ENCODE results near the gene RALGPS2.

The RALGPS2 gene

DNA sequence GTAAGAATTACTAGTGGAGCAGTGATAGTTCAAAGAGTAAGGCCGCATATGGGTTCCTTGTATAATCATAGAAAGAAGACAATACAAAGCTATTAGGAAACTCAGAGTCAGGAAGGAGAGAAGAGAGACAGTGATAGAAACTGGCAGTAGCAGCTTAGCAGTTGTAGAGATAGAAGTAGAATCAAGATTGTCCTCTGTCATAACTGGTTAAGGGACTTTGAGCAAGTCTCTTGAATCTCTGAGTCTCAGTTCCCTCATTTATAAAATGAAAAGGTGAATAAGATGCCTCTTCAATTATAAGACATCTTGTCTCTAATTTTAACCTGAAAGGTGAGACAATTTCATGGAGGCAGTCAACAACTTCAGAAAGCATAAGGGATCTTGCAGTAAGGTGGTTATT, 6.5 kb upstream of the RALGPS2 start:
- Histone ChIP-seq H3K9me3 (ENCODE audit: control insufficient read depth in 1 of 2, low read length in 2 of 2) (no peaks in the 10 kb centered on the region), H3K4me1 (ENCODE audit: control insufficient read depth in 1 of 2, insufficient read depth in 2 of 2, low read length in 2 of 2) (no peaks in the 10 kb centered on the region), H3K27me3 (ENCODE audit: control insufficient read depth in 1 of 2, insufficient read depth in 2 of 2, low read length in 2 of 2) (no peaks in the 10 kb centered on the region), H3K36me3 (ENCODE audit: control insufficient read depth in 1 of 2, insufficient read depth in 2 of 2, low read length in 2 of 2) (no peaks in the 10 kb centered on the region), H3K9ac (ENCODE audit: low read depth in 1 of 2, low read length in 2 of 2) (no peak overlapping the region), H3K27ac (ENCODE audit: low read depth, low read length) (no peak overlapping the region), H3K4me3 (ENCODE audit: low read depth in 1 of 2, low read length in 2 of 2) (no peak overlapping the region)

DNA sequence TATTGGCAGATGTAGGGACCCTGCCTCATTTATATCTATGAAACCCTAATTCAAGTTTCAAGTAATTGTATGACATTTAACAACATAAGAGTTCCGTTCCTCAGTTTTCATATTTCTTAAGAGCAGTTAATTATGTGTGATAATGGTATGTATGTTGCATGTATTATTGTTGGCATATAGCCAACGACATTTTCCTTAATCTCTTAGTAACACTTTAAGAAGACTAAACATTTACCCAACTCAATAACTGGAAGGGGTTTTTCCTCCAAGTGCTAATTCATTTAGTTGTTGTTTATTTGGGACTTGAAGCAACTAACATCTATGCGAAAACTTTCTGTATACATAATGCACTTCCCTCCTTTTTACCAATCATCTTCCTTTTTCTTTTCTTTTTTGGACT, 1.5 kb upstream of the RALGPS2 start:
- Histone ChIP-seq H3K27ac (ENCODE audit: low read depth, low read length) (no peak overlapping the region), H3K4me1 (ENCODE audit: control insufficient read depth in 1 of 2, insufficient read depth in 2 of 2, low read length in 2 of 2) (peaks cover 9 to 14% of the 10 kb centered on the region in 2 donors), H3K27me3 (ENCODE audit: control insufficient read depth in 1 of 2, insufficient read depth in 2 of 2, low read length in 2 of 2) (no peaks in the 10 kb centered on the region), H3K9me3 (ENCODE audit: control insufficient read depth in 1 of 2, low read length in 2 of 2) (no peaks in the 10 kb centered on the region), H3K36me3 (ENCODE audit: control insufficient read depth in 1 of 2, insufficient read depth in 2 of 2, low read length in 2 of 2) (no peaks in the 10 kb centered on the region), H3K9ac (ENCODE audit: low read depth in 1 of 2, low read length in 2 of 2) (no peak overlapping the region), H3K4me3 (ENCODE audit: low read depth in 1 of 2, low read length in 2 of 2) (no peak overlapping the region)

DNA sequence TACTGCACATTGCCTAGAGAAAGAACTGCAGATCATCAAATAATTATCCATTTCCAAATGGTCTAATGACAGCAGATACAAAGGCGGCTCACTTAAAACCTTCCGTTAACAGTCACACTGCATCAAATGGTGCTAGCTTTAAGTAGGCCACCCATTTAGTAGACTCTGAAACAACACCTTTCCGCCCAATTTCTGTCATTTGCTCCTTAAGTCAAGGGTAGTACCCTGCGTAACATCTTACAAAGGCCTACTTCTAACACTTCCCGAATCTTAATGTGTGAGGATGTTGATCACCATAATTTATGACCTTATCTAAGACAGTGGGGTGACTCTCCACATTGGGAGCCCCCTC, 692 bp upstream of the RALGPS2 start:
- Histone ChIP-seq H3K9ac (ENCODE audit: low read depth in 1 of 2, low read length in 2 of 2) (peak overlapping the region; percentile 57 to 68), H3K27me3 (ENCODE audit: control insufficient read depth in 1 of 2, insufficient read depth in 2 of 2, low read length in 2 of 2) (no peaks in the 10 kb centered on the region), H3K4me1 (ENCODE audit: control insufficient read depth in 1 of 2, insufficient read depth in 2 of 2, low read length in 2 of 2) (peaks cover 9 to 14% of the 10 kb centered on the region in 2 donors), H3K27ac (ENCODE audit: low read depth, low read length) (no peak overlapping the region), H3K9me3 (ENCODE audit: control insufficient read depth in 1 of 2, low read length in 2 of 2) (no peaks in the 10 kb centered on the region), H3K36me3 (ENCODE audit: control insufficient read depth in 1 of 2, insufficient read depth in 2 of 2, low read length in 2 of 2) (no peaks in the 10 kb centered on the region), H3K4me3 (ENCODE audit: low read depth in 1 of 2, low read length in 2 of 2) (peak overlapping the region; percentile 75 to 87)

DNA sequence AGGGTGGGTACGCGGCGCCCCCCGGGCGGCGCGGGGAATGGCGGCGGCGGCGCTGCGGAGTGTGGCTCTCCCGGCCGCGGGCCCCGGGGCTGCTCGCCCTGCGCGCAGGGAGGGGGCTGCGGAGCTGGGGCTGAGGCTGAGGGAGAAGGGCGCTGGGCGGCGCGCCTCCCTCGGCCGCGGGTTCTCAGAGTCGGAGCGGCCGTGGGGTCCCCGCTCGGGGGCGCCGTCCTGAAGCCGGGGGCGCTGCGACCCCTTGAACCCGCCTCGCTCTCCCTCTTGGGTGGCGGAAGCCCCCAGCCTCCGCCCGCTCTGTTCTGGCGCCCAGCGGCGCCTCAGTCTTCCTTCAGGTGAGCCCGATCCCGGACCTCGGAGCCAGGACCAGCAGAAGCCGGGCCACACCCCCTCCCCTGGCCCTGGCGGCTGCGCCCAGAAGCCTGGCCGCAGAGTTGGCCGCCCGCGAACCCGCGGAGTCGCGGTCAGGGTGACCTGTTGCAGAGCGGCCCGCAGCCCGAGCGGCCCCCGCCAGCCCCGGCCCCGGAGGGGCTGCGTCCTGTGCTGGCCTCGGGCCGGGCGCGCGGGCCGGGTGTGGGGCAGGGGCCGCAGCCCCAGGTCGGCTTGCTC, 532 bp downstream of the RALGPS2 start:
- Histone ChIP-seq H3K9me3 (ENCODE audit: control insufficient read depth in 1 of 2, low read length in 2 of 2) (no peaks in the 10 kb centered on the region), H3K4me1 (ENCODE audit: control insufficient read depth in 1 of 2, insufficient read depth in 2 of 2, low read length in 2 of 2) (peaks cover 9 to 14% of the 10 kb centered on the region in 2 donors), H3K4me3 (ENCODE audit: low read depth in 1 of 2, low read length in 2 of 2) (peak overlapping the region; percentile 82 to 87), H3K27me3 (ENCODE audit: control insufficient read depth in 1 of 2, insufficient read depth in 2 of 2, low read length in 2 of 2) (no peaks in the 10 kb centered on the region), H3K9ac (ENCODE audit: low read depth in 1 of 2, low read length in 2 of 2) (peak overlapping the region; percentile 74 to 76), H3K27ac (ENCODE audit: low read depth, low read length) (peak overlapping the region; percentile 83), H3K36me3 (ENCODE audit: control insufficient read depth in 1 of 2, insufficient read depth in 2 of 2, low read length in 2 of 2) (no peaks in the 10 kb centered on the region)

DNA sequence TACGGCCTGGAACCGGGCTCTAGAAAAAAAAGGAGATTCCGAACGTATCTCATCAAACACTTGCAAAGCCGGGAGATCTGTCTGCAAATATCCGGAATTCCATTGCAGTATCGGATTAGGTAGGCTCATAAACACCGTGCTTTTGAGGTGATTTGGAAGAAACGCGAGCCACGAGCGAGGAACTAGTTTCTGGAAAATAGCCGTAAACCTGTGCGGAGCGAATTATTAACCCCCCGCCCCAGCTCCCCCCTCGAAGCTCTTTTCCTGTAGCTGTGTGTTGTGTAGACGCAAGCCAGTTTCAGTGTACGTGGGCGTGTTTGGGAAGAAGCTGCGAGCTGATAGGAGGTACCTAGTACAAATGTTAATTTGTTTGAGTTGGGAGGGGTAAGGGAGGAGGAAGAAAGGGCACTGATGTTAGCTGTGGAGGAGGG, 1.1 kb downstream of the RALGPS2 start:
- peaks cover 9 to 14% of the 10 kb centered on the region in 2 donors for H3K4me1 ChIP-seq (ENCODE audit: control insufficient read depth in 1 of 2, insufficient read depth in 2 of 2, low read length in 2 of 2)
- H3K9me3 ChIP-seq (ENCODE audit: control insufficient read depth in 1 of 2, low read length in 2 of 2) = no peaks in the 10 kb centered on the region
- H3K9ac ChIP-seq (ENCODE audit: low read depth in 1 of 2, low read length in 2 of 2) = peak overlapping the region; percentile 74 to 76
- peak overlapping the region; percentile 82 to 87 for H3K4me3 ChIP-seq (ENCODE audit: low read depth in 1 of 2, low read length in 2 of 2)
- H3K27me3 ChIP-seq (ENCODE audit: control insufficient read depth in 1 of 2, insufficient read depth in 2 of 2, low read length in 2 of 2) = no peaks in the 10 kb centered on the region
- peak overlapping the region; percentile 83 for H3K27ac ChIP-seq (ENCODE audit: low read depth, low read length)
- H3K36me3 ChIP-seq (ENCODE audit: control insufficient read depth in 1 of 2, insufficient read depth in 2 of 2, low read length in 2 of 2) = no peaks in the 10 kb centered on the region

DNA sequence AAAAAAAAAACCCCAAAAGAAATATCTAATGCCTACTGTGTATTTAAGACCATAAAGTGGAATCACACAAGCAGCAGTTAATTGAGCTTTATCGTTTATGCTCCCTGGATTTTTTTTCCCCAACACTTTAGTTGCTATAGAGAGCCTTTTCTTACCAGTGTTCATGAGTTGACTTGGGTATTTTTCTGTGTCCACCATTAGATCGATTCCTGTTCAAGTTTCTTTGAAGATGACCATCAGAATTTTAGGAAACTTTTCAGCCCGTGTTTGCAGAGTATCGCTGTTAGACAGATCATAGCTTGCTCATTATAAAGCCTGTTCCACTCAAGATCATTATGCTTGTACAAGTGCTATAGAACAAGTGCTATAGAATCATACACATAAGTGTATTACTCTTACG, 1.5 kb downstream of the RALGPS2 start:
- Histone ChIP-seq H3K36me3 (ENCODE audit: control insufficient read depth in 1 of 2, insufficient read depth in 2 of 2, low read length in 2 of 2) (no peaks in the 10 kb centered on the region), H3K9me3 (ENCODE audit: control insufficient read depth in 1 of 2, low read length in 2 of 2) (no peaks in the 10 kb centered on the region), H3K4me1 (ENCODE audit: control insufficient read depth in 1 of 2, insufficient read depth in 2 of 2, low read length in 2 of 2) (peaks cover 9 to 14% of the 10 kb centered on the region in 2 donors), H3K9ac (ENCODE audit: low read depth in 1 of 2, low read length in 2 of 2) (peak overlapping the region; percentile 74 to 76), H3K27ac (ENCODE audit: low read depth, low read length) (no peak overlapping the region), H3K27me3 (ENCODE audit: control insufficient read depth in 1 of 2, insufficient read depth in 2 of 2, low read length in 2 of 2) (no peaks in the 10 kb centered on the region), H3K4me3 (ENCODE audit: low read depth in 1 of 2, low read length in 2 of 2) (peak overlapping the region; percentile 82 to 87)

DNA sequence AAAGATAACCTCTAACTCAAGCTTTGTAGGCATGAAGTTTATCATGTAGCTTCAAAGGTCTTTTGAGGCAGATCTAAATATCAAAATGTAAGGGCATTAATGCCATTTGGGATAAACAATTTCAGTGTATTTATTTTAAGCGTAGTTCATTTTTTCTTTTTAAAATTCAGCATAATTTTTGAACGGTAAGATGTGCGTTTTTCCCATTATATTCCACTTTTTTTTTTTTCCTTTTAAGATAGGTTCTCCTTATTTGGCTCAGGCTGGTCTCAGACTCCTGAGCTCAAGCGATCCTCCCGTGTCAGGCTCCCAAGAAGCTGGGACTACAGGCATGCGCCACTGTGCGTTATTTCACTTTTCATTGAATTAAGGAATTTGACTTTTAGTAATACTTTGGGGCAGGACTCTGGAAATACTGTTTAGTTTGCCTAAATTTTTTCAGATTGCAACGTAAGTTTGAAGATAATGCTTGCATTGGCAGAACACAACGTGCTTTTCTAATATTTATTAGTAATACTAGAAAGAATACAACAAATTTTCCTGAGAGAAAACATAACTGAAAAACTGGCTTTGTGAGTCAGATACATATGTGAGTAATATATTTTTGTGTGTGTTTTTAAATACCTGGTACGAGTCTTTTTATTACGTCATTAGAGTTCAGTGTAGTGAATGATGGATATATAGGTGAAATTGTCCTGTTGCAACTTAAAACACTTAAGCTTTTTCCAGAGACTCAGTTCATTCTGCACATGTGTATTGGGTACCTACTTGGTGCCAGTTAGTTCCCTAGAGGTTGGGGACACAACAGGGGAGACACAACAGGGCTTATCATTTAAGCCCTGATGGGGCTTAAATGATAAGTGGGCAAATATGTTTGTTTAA, 2.2 kb downstream of the RALGPS2 start:
- peak overlapping the region; percentile 74 to 76 for H3K9ac ChIP-seq (ENCODE audit: low read depth in 1 of 2, low read length in 2 of 2)
- no peak overlapping the region for H3K27ac ChIP-seq (ENCODE audit: low read depth, low read length)
- H3K4me1 ChIP-seq (ENCODE audit: control insufficient read depth in 1 of 2, insufficient read depth in 2 of 2, low read length in 2 of 2) = peaks cover 9 to 14% of the 10 kb centered on the region in 2 donors
- H3K4me3 ChIP-seq (ENCODE audit: low read depth in 1 of 2, low read length in 2 of 2) = peak overlapping the region; percentile 82 to 87
- H3K36me3 ChIP-seq (ENCODE audit: control insufficient read depth in 1 of 2, insufficient read depth in 2 of 2, low read length in 2 of 2) = no peaks in the 10 kb centered on the region
- H3K27me3 ChIP-seq (ENCODE audit: control insufficient read depth in 1 of 2, insufficient read depth in 2 of 2, low read length in 2 of 2) = no peaks in the 10 kb centered on the region
- no peaks in the 10 kb centered on the region for H3K9me3 ChIP-seq (ENCODE audit: control insufficient read depth in 1 of 2, low read length in 2 of 2)

DNA sequence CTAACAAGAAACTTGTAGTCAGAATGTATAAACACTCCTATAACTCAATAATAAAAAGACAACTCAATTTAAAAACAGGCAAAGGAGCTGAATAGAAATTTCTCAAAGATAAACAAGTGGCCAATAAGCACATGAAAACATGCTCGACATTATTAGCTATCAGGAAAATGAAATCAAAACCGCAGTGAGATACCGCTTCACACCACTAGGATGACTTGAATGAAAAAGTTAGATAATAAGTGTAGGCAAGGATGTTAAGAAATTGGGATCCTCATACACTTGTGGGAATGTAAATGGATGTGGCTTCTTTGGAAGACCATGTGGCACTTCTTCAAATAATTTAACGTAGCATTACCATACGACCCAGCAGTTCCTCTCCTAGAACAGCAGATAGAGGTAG, 8.9 kb downstream of the RALGPS2 start:
- H3K9me3 ChIP-seq (ENCODE audit: control insufficient read depth in 1 of 2, low read length in 2 of 2) = no peaks in the 10 kb centered on the region
- H3K27ac ChIP-seq (ENCODE audit: low read depth, low read length) = no peak overlapping the region
- H3K36me3 ChIP-seq (ENCODE audit: control insufficient read depth in 1 of 2, insufficient read depth in 2 of 2, low read length in 2 of 2) = no peaks in the 10 kb centered on the region
- no peaks in the 10 kb centered on the region for H3K27me3 ChIP-seq (ENCODE audit: control insufficient read depth in 1 of 2, insufficient read depth in 2 of 2, low read length in 2 of 2)
- no peak overlapping the region for H3K4me3 ChIP-seq (ENCODE audit: low read depth in 1 of 2, low read length in 2 of 2)
- H3K4me1 ChIP-seq (ENCODE audit: control insufficient read depth in 1 of 2, insufficient read depth in 2 of 2, low read length in 2 of 2) = no peaks in the 10 kb centered on the region
- no peak overlapping the region for H3K9ac ChIP-seq (ENCODE audit: low read depth in 1 of 2, low read length in 2 of 2)

DNA sequence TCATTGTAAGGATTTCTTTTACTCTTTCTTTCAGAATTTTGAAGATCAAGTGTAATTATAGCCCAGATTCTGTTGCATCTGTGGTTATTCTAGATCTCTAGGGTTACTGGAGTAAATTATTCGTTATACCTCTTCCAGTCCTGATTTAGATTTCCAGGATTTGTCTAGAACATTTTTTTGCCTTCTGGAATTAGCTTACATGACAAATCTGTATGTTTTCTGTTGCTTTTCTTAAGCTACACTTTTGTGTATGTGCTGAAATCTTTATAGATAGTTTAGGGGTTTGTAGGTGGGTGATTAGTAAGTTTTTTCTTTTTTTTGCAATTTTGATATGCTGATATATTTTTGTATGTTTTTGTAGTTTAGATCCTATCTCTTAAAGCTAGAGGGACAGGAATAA, 13.7 kb downstream of the RALGPS2 start:
- Histone ChIP-seq H3K4me3 (ENCODE audit: low read depth in 1 of 2, low read length in 2 of 2) (no peak overlapping the region), H3K9me3 (ENCODE audit: control insufficient read depth in 1 of 2, low read length in 2 of 2) (no peaks in the 10 kb centered on the region), H3K36me3 (ENCODE audit: control insufficient read depth in 1 of 2, insufficient read depth in 2 of 2, low read length in 2 of 2) (peaks cover 2 to 10% of the 10 kb centered on the region in 2 donors), H3K27me3 (ENCODE audit: control insufficient read depth in 1 of 2, insufficient read depth in 2 of 2, low read length in 2 of 2) (no peaks in the 10 kb centered on the region), H3K9ac (ENCODE audit: low read depth in 1 of 2, low read length in 2 of 2) (no peak overlapping the region), H3K4me1 (ENCODE audit: control insufficient read depth in 1 of 2, insufficient read depth in 2 of 2, low read length in 2 of 2) (no peaks in the 10 kb centered on the region), H3K27ac (ENCODE audit: low read depth, low read length) (no peak overlapping the region)

DNA sequence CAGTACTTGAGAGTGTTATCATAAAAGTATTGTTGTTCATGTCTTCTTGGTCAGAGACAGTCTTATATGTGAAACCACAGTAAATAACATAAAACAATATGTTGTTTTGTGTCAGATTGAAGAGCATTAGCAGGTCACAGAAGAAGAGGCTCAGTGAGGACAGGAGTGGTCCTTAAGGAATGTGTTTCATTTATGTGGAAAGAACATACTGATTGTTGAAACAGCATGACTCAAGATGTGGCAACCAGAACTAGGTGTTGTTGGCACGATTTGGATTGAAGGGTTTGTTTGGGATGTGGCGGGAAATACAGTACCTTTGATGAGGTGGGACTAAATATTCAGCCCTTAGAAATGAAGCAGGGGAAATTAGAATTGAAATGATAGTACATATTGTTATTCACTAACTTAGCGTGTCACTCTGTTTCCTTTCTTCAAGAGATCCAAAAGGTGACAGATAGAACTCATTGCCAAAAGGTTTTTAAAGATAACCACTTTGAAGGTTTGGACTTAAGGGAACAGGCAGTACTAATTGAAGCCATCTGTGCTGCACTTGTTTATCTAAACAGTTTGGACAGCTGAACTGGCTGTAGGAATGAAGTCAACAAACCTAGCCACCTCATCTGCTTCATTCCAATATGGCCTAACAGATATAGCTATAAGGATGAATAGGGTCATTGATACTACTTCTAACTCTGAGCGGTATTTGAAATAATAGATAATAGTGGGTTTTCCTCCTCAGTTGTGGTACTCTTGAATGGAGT, 14.4 kb downstream of the RALGPS2 start:
- Histone ChIP-seq H3K4me1 (ENCODE audit: control insufficient read depth in 1 of 2, insufficient read depth in 2 of 2, low read length in 2 of 2) (no peaks in the 10 kb centered on the region), H3K27me3 (ENCODE audit: control insufficient read depth in 1 of 2, insufficient read depth in 2 of 2, low read length in 2 of 2) (no peaks in the 10 kb centered on the region), H3K9me3 (ENCODE audit: control insufficient read depth in 1 of 2, low read length in 2 of 2) (no peaks in the 10 kb centered on the region), H3K4me3 (ENCODE audit: low read depth in 1 of 2, low read length in 2 of 2) (no peak overlapping the region), H3K27ac (ENCODE audit: low read depth, low read length) (no peak overlapping the region), H3K9ac (ENCODE audit: low read depth in 1 of 2, low read length in 2 of 2) (no peak overlapping the region), H3K36me3 (ENCODE audit: control insufficient read depth in 1 of 2, insufficient read depth in 2 of 2, low read length in 2 of 2) (peaks cover 2 to 10% of the 10 kb centered on the region in 2 donors)

All from duodenal mucosa (tissue), 2 donors.